ENCODE data around the gene PTDSS2. TPM values are rescaled to one million over a fixed set of nuclear protein-coding genes. Genes with fewer than 3 reads are reported as not detected.

PTDSS2 gene
- polyA plus RNA-seq, 3 donors: 9.3 to 18.3 (median 12.4) TPM

- 13% methylated on average over 26 of the region's 46 CpGs for WGBS (ENCODE audit: insufficient coverage)
- peak; percentile 18 for TF ChIP-seq CTCF (IDR thresholded peaks at IDR 0.05)
- Mint-ChIP-seq H3K27ac (peak overlapping the region; percentile 37 to 95 (median 81)), H3K4me3 (peak overlapping the region; percentile 99 to 100), H3K27me3 (ENCODE audit: low read depth in 3 of 3) (peaks cover 3 to 7% (median 3%) of the 10 kb centered on the region in 3 donors), H3K4me1 (peaks cover 18% of the 10 kb centered on the region), H3K9me3 (no peaks in the 10 kb centered on the region), H3K36me3 (peaks cover 20 to 34% of the 10 kb centered on the region in 2 donors)
- H3K9ac ChIP-seq (ENCODE audit: insufficient read depth, low read length, poor library complexity, severe bottlenecking): peak overlapping the region; percentile 86
- peak; percentile 22 to 43 (median 28) for DNase-seq
- peaks cover 4 to 29% of the 10 kb centered on the region in 2 donors for H3K36me3 ChIP-seq (replicated peaks in 1 of 2; ENCODE audit: control insufficient read depth in 1 of 2, insufficient read depth in 2 of 2, low read length in 2 of 2)
- peak overlapping the region; percentile 51 to 95 (median 68) for H3K4me3 ChIP-seq (replicated peaks in 1 of 3; ENCODE audit: low read depth in 2 of 3, low read length in 3 of 3)
- H4K20me1 ChIP-seq (ENCODE audit: insufficient read depth, low read length): peaks cover 14% of the 10 kb centered on the region
- H3K79me2 ChIP-seq (ENCODE audit: insufficient read depth, low read length): peaks cover 14% of the 10 kb centered on the region
- H3K9me3 ChIP-seq (replicated peaks in 1 of 2; ENCODE audit: control insufficient read depth in 1 of 2, insufficient read depth in 1 of 2, low read length in 2 of 2): no peaks in the 10 kb centered on the region
- peaks cover 27 to 34% of the 10 kb centered on the region in 2 donors for H3K4me1 ChIP-seq (ENCODE audit: control insufficient read depth in 1 of 2, insufficient read depth in 2 of 2, low read length in 2 of 2)
- H3K27ac ChIP-seq (ENCODE audit: low read depth in 1 of 2, low read length in 2 of 2): peak overlapping the region in 1 of 2 donors; percentile 68
- peak overlapping the region; percentile 93 for H2AFZ ChIP-seq (ENCODE audit: insufficient read depth, low read depth, low read length, poor library complexity, severe bottlenecking)
- H3K4me2 ChIP-seq (replicated peaks; ENCODE audit: extremely low read depth, low read length, poor library complexity, severe bottlenecking): peak overlapping the region; percentile 97
- intact Hi-C loops (cut with micrococcal nuclease): loop anchor here (2.0 kb wide), 2 partner anchors 34 to 56 kb away; partner anchors contain the start of gene RNH1 (in 1 of the 2)
- no peaks in the 10 kb centered on the region for H3K27me3 ChIP-seq (ENCODE audit: control insufficient read depth in 2 of 2, insufficient read depth in 2 of 2, low read length in 2 of 2)
Measured at GRCh38 chr11:450809-451451, 851 bp downstream of the PTDSS2 start.

DNA sequence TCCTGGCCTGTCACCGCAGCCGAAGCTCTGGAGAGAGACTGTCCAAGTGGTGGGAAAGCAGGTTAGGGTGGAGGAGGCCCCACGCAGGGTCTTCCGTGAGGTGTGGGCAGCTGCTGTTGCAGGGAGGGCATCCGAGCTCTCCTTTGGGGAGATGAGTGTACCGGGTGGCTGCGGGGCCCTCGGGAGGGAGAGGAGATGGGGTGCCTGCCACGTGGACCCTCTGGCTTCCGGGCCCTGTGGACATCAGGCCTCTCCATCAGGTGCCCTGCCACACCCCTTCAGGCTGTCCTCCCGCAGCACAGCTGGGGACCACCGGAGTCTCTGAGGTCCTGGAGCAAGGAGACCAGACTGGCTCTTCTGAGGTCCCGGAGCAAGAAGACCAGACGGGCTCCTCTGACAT, 1.7 kb downstream of the PTDSS2 start:
- WGBS (ENCODE audit: insufficient coverage): 97% methylated on average over 14 of the region's 14 CpGs
- Histone ChIP-seq H3K79me2 (ENCODE audit: insufficient read depth, low read length) (peaks cover 14% of the 10 kb centered on the region), H3K9ac (ENCODE audit: insufficient read depth, low read length, poor library complexity, severe bottlenecking) (no peak overlapping the region), H3K4me1 (ENCODE audit: control insufficient read depth in 1 of 2, insufficient read depth in 2 of 2, low read length in 2 of 2) (peaks cover 27 to 34% of the 10 kb centered on the region in 2 donors), H3K4me2 (replicated peaks; ENCODE audit: extremely low read depth, low read length, poor library complexity, severe bottlenecking) (no peak overlapping the region), H2AFZ (ENCODE audit: insufficient read depth, low read depth, low read length, poor library complexity, severe bottlenecking) (no peak overlapping the region), H4K20me1 (ENCODE audit: insufficient read depth, low read length) (peaks cover 14% of the 10 kb centered on the region), H3K4me3 (replicated peaks in 1 of 3; ENCODE audit: low read depth in 2 of 3, low read length in 3 of 3) (no peak overlapping the region), H3K9me3 (replicated peaks in 1 of 2; ENCODE audit: control insufficient read depth in 1 of 2, insufficient read depth in 1 of 2, low read length in 2 of 2) (no peaks in the 10 kb centered on the region), H3K27ac (ENCODE audit: low read depth in 1 of 2, low read length in 2 of 2) (no peak overlapping the region), H3K27me3 (ENCODE audit: control insufficient read depth in 2 of 2, insufficient read depth in 2 of 2, low read length in 2 of 2) (no peaks in the 10 kb centered on the region), H3K36me3 (replicated peaks in 1 of 2; ENCODE audit: control insufficient read depth in 1 of 2, insufficient read depth in 2 of 2, low read length in 2 of 2) (peaks cover 4 to 29% of the 10 kb centered on the region in 2 donors)
- H3K9me3 Mint-ChIP-seq: no peaks in the 10 kb centered on the region
- peaks cover 3 to 7% (median 3%) of the 10 kb centered on the region in 3 donors for H3K27me3 Mint-ChIP-seq (ENCODE audit: low read depth in 3 of 3)
- no peak for DNase-seq
- TF ChIP-seq CTCF (IDR thresholded peaks at IDR 0.05): no peak
- peak overlapping the region in 1 of 2 donors; percentile 99 for H3K4me3 Mint-ChIP-seq
- peak overlapping the region in 2 of 7 donors; percentile 20 to 50 for H3K27ac Mint-ChIP-seq
- intact Hi-C loops (cut with micrococcal nuclease): loop anchor here (2.0 kb wide), 2 partner anchors 35 to 55 kb away; partner anchors contain the start of gene RNH1 (in 1 of the 2)
- peaks cover 24% of the 10 kb centered on the region for H3K4me1 Mint-ChIP-seq
- peaks cover 23 to 40% of the 10 kb centered on the region in 2 donors for H3K36me3 Mint-ChIP-seq

All from CD14-positive monocyte (primary cell).